ENCODE measurements around the gene RPN2. TPM values are rescaled to one million over a fixed set of nuclear protein-coding genes. Genes with fewer than 3 reads are reported as not detected.

The RPN2 gene
- total RNA-seq, 4 donors from 2014 or later = 89.7 to 125 (median 111) TPM

GRCh38 chr20:37263686-37264085 is 84.6 kb downstream of the RPN2 start:
- no peak overlapping the region for H3K4me3 ChIP-seq
- WGBS = 88% methylated on average over 6 of the region's 6 CpGs
- intact Hi-C loops (cut with DNase I) = no loop called here
- no peaks in the 10 kb centered on the region for H3K4me1 ChIP-seq
- DNase-seq (ENCODE audit: extremely low spot score) = no peak
- no peak for TF ChIP-seq CTCF (IDR thresholded peaks at IDR 0.05)
- no peak for TF ChIP-seq POLR2A (IDR thresholded peaks at IDR 0.05; ENCODE audit: low read depth)
- TF ChIP-seq EP300 (IDR thresholded peaks at IDR 0.05) = no peak
- TF ChIP-seq POLR2AphosphoS5 (IDR thresholded peaks at IDR 0.05) = no peak
- no peaks in the 10 kb centered on the region for H3K9me3 ChIP-seq
- H3K36me3 ChIP-seq = no peaks in the 10 kb centered on the region
- no peaks in the 10 kb centered on the region for H3K27me3 ChIP-seq
- H3K27ac ChIP-seq (replicated peaks in 1 of 4) = no peak overlapping the region

GRCh38 chr20:37265152-37265551 is 86.0 kb downstream of the RPN2 start:
- Histone ChIP-seq H3K9me3 (no peaks in the 10 kb centered on the region), H3K36me3 (no peaks in the 10 kb centered on the region), H3K27ac (replicated peaks in 1 of 4) (no peak overlapping the region), H3K27me3 (no peaks in the 10 kb centered on the region), H3K4me1 (peaks cover 0 to 8% (median 7%) of the 10 kb centered on the region in 4 donors), H3K4me3 (no peak overlapping the region)
- TF ChIP-seq POLR2A (IDR thresholded peaks at IDR 0.05; ENCODE audit: low read depth) = no peak
- no peak for TF ChIP-seq CTCF (IDR thresholded peaks at IDR 0.05)
- TF ChIP-seq POLR2AphosphoS5 (IDR thresholded peaks at IDR 0.05) = no peak
- TF ChIP-seq EP300 (IDR thresholded peaks at IDR 0.05) = no peak
- no peak for DNase-seq (ENCODE audit: extremely low spot score)
- 93% methylated on average over 4 of the region's 4 CpGs for WGBS
- intact Hi-C loops (cut with DNase I) = no loop called here

- DNase-seq (ENCODE audit: extremely low spot score) = no peak
- intact Hi-C loops (cut with DNase I) = no loop called here
- Histone ChIP-seq H3K27me3 (no peaks in the 10 kb centered on the region), H3K4me3 (no peak overlapping the region), H3K36me3 (no peaks in the 10 kb centered on the region), H3K27ac (replicated peaks in 1 of 4) (no peak overlapping the region), H3K9me3 (no peaks in the 10 kb centered on the region), H3K4me1 (peaks cover 0 to 8% (median 7%) of the 10 kb centered on the region in 4 donors)
- WGBS = 82% methylated on average over 9 of the region's 9 CpGs
- TF ChIP-seq POLR2A (IDR thresholded peaks at IDR 0.05; ENCODE audit: low read depth) = no peak
- TF ChIP-seq EP300 (IDR thresholded peaks at IDR 0.05) = no peak
- TF ChIP-seq POLR2AphosphoS5 (IDR thresholded peaks at IDR 0.05) = no peak
- no peak for TF ChIP-seq CTCF (IDR thresholded peaks at IDR 0.05)
Measured at GRCh38 chr20:37266940-37267666, 88.0 kb downstream of the RPN2 start.

GRCh38 chr20:37267667-37268313 is 88.7 kb downstream of the RPN2 start:
- TF ChIP-seq POLR2A (IDR thresholded peaks at IDR 0.05; ENCODE audit: low read depth) (no peak), POLR2AphosphoS5 (IDR thresholded peaks at IDR 0.05) (no peak), EP300 (IDR thresholded peaks at IDR 0.05) (no peak), CTCF (IDR thresholded peaks at IDR 0.05) (no peak)
- intact Hi-C loops (cut with DNase I) = loop anchor here (2.0 kb wide), 1 partner anchor 267 kb away; no protein-coding TSS in a partner anchor
- 66% methylated on average over 15 of the region's 15 CpGs for WGBS
- Histone ChIP-seq H3K4me3 (no peak overlapping the region), H3K27ac (replicated peaks in 1 of 4) (no peak overlapping the region), H3K27me3 (no peaks in the 10 kb centered on the region), H3K36me3 (no peaks in the 10 kb centered on the region), H3K9me3 (no peaks in the 10 kb centered on the region), H3K4me1 (peaks cover 0 to 8% (median 7%) of the 10 kb centered on the region in 4 donors)
- DNase-seq (ENCODE audit: extremely low spot score) = no peak
